K562 (cell line): Measurements from ENCODE around the gene MEAK7. TPM values are rescaled to one million over a fixed set of nuclear protein-coding genes. Genes with fewer than 3 reads are reported as not detected.

Experiments used
- ATAC-seq: fragments of 200-7000 bp; cut with Tn5 transposase; 3 replicates; pipeline ENCODE4 v1.9.1; 2020; ENCODE audit warnings: moderate library complexity
- BruUV-seq: library from RNA; stranded (reverse); fragments of 400-500 nt; replicated peaks from 2 replicates; lab custom pipeline; 2021; lab: Mats Ljungman, UMichigan
- CTCF ChIA-PET: fragments of 300-600 bp; formaldehyde crosslinking; extraction: SDS; loops from one replicate; lab custom pipeline; 2021; ENCODE audit warnings: low intra/inter-chr PET ratio; lab: Yijun Ruan, JAX
- POLR2A ChIA-PET: fragments of 300-600, 350-650 bp; sonication (Branson Sonifier 250); formaldehyde crosslinking; extraction: SDS; loops from one replicate; lab custom pipeline; 2021; ENCODE audit warnings: antibody characterized with exemption, inconsistent platforms; lab: Yijun Ruan, JAX
- DNase-seq, 4 experiments: peaks; one replicate each; pipeline versions ENCODE4 v3.0.0 to v3.0.0-alpha.2; 2011 to 2018; ENCODE audit warnings: low spot score in 3 of 4, mixed read lengths in 3 of 4; ENCODE audit errors: extremely low read depth in 1 of 4
- FAIRE-seq: peaks from 2 replicates; lab custom pipeline; 2011; peaks lifted over from hg19 to GRCh38; lab: Jason Lieb, UNC
- H2AFZ ChIP-seq: 2 replicates; pipeline ENCODE4 v1.6.0; 2011; ENCODE audit warnings: low read depth, low read length, control low read depth, inconsistent platforms
- H3K27ac ChIP-seq: fragments of 200-600 bp; 3 replicates; pipeline ENCODE4 v1.8.0; 2011; ENCODE audit warnings: low read depth, mild to moderate bottlenecking, control low read depth, inconsistent platforms, low read length, moderate library complexity, mixed read lengths; ENCODE audit errors: extremely low read depth
- H3K27me3 ChIP-seq, 2 experiments: fragments of 300-600 bp in 1 of 2; 2 replicates in 1 of 2; 3 replicates in 1 of 2; pipeline versions ENCODE4 v1.6.0 to v1.8.0; 2011; ENCODE audit warnings: inconsistent platforms in 2 of 2, low read length in 2 of 2, mild to moderate bottlenecking in 1 of 2, mixed read lengths in 1 of 2, moderate library complexity in 1 of 2; ENCODE audit not compliant: control insufficient read depth in 2 of 2, insufficient read depth in 2 of 2
- H3K36me3 ChIP-seq: fragments of 300-600 bp; 3 replicates; pipeline ENCODE4 v1.8.0; 2011; ENCODE audit warnings: mild to moderate bottlenecking, low read length, inconsistent platforms; ENCODE audit not compliant: control insufficient read depth, insufficient read depth
- H3K4me1 ChIP-seq, 2 experiments: fragments of 200-600 bp in 1 of 2; replicated peaks in 1 of 2; 2 replicates in 1 of 2; 3 replicates in 1 of 2; pipeline versions ENCODE4 v1.5.1 to v1.8.0; 2011; ENCODE audit warnings: inconsistent platforms in 2 of 2, low read length in 2 of 2, mild to moderate bottlenecking in 1 of 2, mixed read lengths in 1 of 2, moderate library complexity in 1 of 2; ENCODE audit not compliant: control insufficient read depth in 2 of 2, insufficient read depth in 2 of 2
- H3K4me2 ChIP-seq: 2 replicates; pipeline ENCODE4 v1.6.1; 2011; ENCODE audit warnings: low read length, control low read depth, inconsistent platforms, mixed read lengths; ENCODE audit not compliant: insufficient read depth
- H3K4me3 ChIP-seq: fragments of 200-600 bp; sonication (generic), shearing (Covaris generic); 2 replicates; pipeline ENCODE4 v1.5.1; 2016; ENCODE audit warnings: control low read depth, inconsistent platforms
- H3K79me2 ChIP-seq: fragments of 200-600 bp; 3 replicates; pipeline ENCODE4 v1.8.0; 2011; ENCODE audit warnings: low read length, inconsistent platforms; ENCODE audit not compliant: control insufficient read depth, insufficient read depth
- H3K9ac ChIP-seq, 2 experiments: 2 replicates each; pipeline versions ENCODE4 v1.6.0 to v1.6.1; 2011; ENCODE audit warnings: low read depth in 2 of 2, low read length in 2 of 2, control low read depth in 1 of 2, inconsistent platforms in 1 of 2, mild to moderate bottlenecking in 1 of 2, mixed read lengths in 1 of 2; ENCODE audit not compliant: insufficient read depth in 1 of 2
- H3K9me1 ChIP-seq: one replicate; pipeline ENCODE4 v1.6.0; 2011; ENCODE audit warnings: inconsistent platforms, mild to moderate bottlenecking, low read length, moderate library complexity; ENCODE audit not compliant: control insufficient read depth, insufficient read depth
- H3K9me3 ChIP-seq: replicated peaks from 2 replicates; pipeline ENCODE4 v1.5.1; 2011; ENCODE audit warnings: low read depth, low read length, inconsistent platforms; ENCODE audit not compliant: control insufficient read depth, insufficient read depth
- H4K20me1 ChIP-seq: replicated peaks from 2 replicates; pipeline ENCODE4 v1.6.1; 2011; ENCODE audit warnings: low read length, inconsistent platforms, mixed read lengths; ENCODE audit not compliant: control insufficient read depth, insufficient read depth
- JUNB ChIP-seq: fragments of 450-650 bp; formaldehyde crosslinking; conservative IDR thresholded peaks from 2 replicates; pipeline ENCODE4 v1.4.0; 2020; ENCODE audit warnings: mild to moderate bottlenecking
- MGA ChIP-seq: fragments of 450-650 bp; IDR thresholded peaks from 2 replicates; pipeline ENCODE4 v1.6.1; 2016; ENCODE audit warnings: mild to moderate bottlenecking, moderate library complexity
- SUPT5H ChIP-seq: fragments of 450-650 bp; IDR thresholded peaks from 2 replicates; pipeline ENCODE4 v1.6.1; 2016
- TEAD2 ChIP-seq: fragments of 450-650 bp; IDR thresholded peaks from 2 replicates; pipeline ENCODE4 v1.6.1; 2016; ENCODE audit warnings: missing genetic modification characterization, control low read depth, missing compliant biosample characterization
- UBTF ChIP-seq, 2 experiments: IDR thresholded peaks; 2 replicates each; pipeline ENCODE4 v1.6.1; 2012; ENCODE audit warnings: improper control_type of control experiment in 2 of 2, low read depth in 2 of 2, low read length in 2 of 2, borderline replicate concordance in 1 of 2
- ZBTB1 ChIP-seq: sonication (generic); formaldehyde crosslinking; IDR thresholded peaks from 2 replicates; pipeline ENCODE4 v1.8.1; 2023; ENCODE audit warnings: missing genetic modification reagents, low read depth, mild to moderate bottlenecking, borderline replicate concordance
- WGBS: fragments of 100-300 bp; shearing (Covaris generic); methylation state at CpG from one replicate; pipeline ENCODE4 v1.1.6; 2016; ENCODE audit warnings: low coverage, mixed read lengths; ENCODE audit not compliant: insufficient coverage; ENCODE audit errors: missing lambda C conversion rate; 5-methylcytosine and 5-hydroxymethylcytosine counted together
- in situ Hi-C: fragments of 300-500 bp; cut with MboI; formaldehyde crosslinking; loops from 4 replicates; pipeline ENCODE4 v1.15.0; 2018; ENCODE audit warnings: inconsistent platforms, mixed read lengths
- intact Hi-C: fragments of 100-400 bp; cut with micrococcal nuclease; formaldehyde crosslinking; loops from 2 replicates; pipeline ENCODE4 v1.14.2; 2022
- polyA plus RNA-seq, 8 experiments: library from polyadenylated mRNA; depleted of rRNA in 4 of 8; stranded (reverse) in 5 of 8; unstranded in 3 of 8; fragments of >200 nt; fragmentation: Nextera tagmentation in 2 of 8; fragmentation: Illumina TruSeq in 1 of 8; extraction: Ambion mirVana in 2 of 8; extraction: Trizol in 1 of 8; gene quantifications; 2 replicates each; pipeline versions ENCODE4 v1.2.1 to v1.2.3, GENCODE V29; 2011 to 2014; ENCODE audit warnings: inconsistent platforms in 1 of 8, missing spikeins in 1 of 8
- total RNA-seq, 7 experiments: library from RNA; depleted of rRNA in 6 of 7; stranded (reverse); fragments of >200 nt in 6 of 7; fragmentation: Illumina TruSeq in 2 of 7; extraction: Trizol in 2 of 7; gene quantifications; 2 replicates each; pipeline versions ENCODE4 v1.2.1 to v1.2.3, GENCODE V29; 2011 to 2021; ENCODE audit warnings: low replicate concordance in 1 of 7

MEAK7 gene
- total and polyA plus RNA-seq, 9 of the 15 experiments (the other 6 are each of a cell fraction or from before 2014, with no cell fraction given), result 1.4 to 14.5 (median 6.3) TPM

DNA sequence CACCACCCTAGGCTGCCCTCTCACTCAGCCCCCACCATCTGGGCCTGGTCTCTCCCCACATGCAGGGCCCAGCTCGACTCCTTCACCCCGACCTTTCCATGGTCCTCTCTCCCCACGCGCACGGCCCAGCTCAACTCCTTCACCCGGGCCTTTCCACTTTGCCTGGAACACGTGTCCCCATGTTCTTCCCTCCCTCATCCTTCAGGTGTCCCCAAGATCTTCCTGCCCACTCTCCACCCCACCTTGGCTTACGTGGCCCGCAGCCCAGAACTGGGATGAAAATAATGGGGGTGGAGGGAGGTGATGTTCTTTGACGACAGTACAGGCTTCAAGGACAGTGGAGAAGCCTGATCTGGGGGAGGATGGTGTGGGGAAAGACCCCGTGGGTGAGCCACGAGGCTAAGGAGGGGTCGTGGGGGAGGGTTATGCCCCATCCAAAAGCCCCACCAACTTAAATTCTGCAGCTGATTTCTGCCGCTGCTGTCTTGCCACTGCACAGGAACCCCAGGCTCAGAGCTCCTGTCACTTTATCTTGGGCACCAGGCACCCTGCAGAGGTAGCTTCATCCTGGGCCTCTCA is 9.9 kb upstream of the MEAK7 start:
- no peak overlapping the region for H3K4me2 ChIP-seq
- CTCF ChIA-PET, result interaction anchor here (7.9 kb wide), 1 partner anchor 106 kb away, joined by 120 read pairs; the partner anchor contains the start of gene COTL1
- FAIRE-seq, result peak; percentile 11
- no peaks in the 10 kb centered on the region for H3K79me2 ChIP-seq
- no peak overlapping the region for H3K27ac ChIP-seq
- no peaks in the 10 kb centered on the region for H3K36me3 ChIP-seq
- in situ Hi-C loops, result loop anchor here (5.0 kb wide), 3 partner anchors 108 to 458 kb away; no protein-coding TSS in a partner anchor
- H3K27me3 ChIP-seq, result peaks cover 0 to 11% of the 10 kb centered on the region in 2 experiments; a peak in 1 of 5 replicates
- H3K9ac ChIP-seq, result peak overlapping the region in 1 of 2 experiments; percentile 43; a peak in 1 of 4 replicates
- 0 out of 3 replicates have a peak, but pooled peaks have one; percentile 11 for ATAC-seq
- intact Hi-C loops, result loop anchor here (5.0 kb wide), 1 partner anchor 38 kb away; no protein-coding TSS in a partner anchor
- H3K9me3 ChIP-seq, result no peaks in the 10 kb centered on the region
- no TSS peak for BruUV-seq
- H3K9me1 ChIP-seq, result no peaks in the 10 kb centered on the region
- no peak for DNase-seq
- 45% methylated on average over 14 of the region's 14 CpGs for WGBS
- H3K4me3 ChIP-seq, result no peak overlapping the region
- POLR2A ChIA-PET, result interaction anchor here (0.5 to 1.7 kb wide), 6 partner anchors 10 to 435 kb away, joined by 3 to 7 read pairs (median 3); partner anchors contain the start of gene MEAK7
- peak overlapping the region; percentile 44 for H2AFZ ChIP-seq
- TF ChIP-seq UBTF (IDR thresholded peaks at IDR 0.05; ENCODE audit: borderline replicate concordance in 1 of 2, low read depth in 2 of 2, low read length in 2 of 2) (no peak), ZBTB1 (0 out of 2 replicates have a peak, but pooled peaks have one; percentile 32), JUNB (CRISPR knock-in tag) (no peak), TEAD2 (tag) (no peak), MGA (peak; percentile 25; the same call in 1 of the 2 replicates), SUPT5H (no peak)
- TF ChIP-seq, all 486 proteins: peak for 2
- H4K20me1 ChIP-seq, result 0 out of 2 replicates have a peak, but pooled peaks cover 4% of the 10 kb centered on the region
- peaks cover 7 to 11% of the 10 kb centered on the region in 2 experiments; a peak in 4 of 5 replicates for H3K4me1 ChIP-seq
